Measurements from ENCODE around the gene CRACR2B. TPM values are rescaled to one million over a fixed set of nuclear protein-coding genes. Genes with fewer than 3 reads are reported as not detected.

The CRACR2B gene
- total and polyA plus RNA-seq, 2 donors from 2014 or later: 16.5 to 22.6 TPM

- DNase-seq (no peak), FAIRE-seq (no peak)
- intact Hi-C loops (cut with DNase I): no loop called here
- Histone ChIP-seq H3K4me1 (ENCODE audit: control insufficient read depth in 2 of 3, insufficient read depth in 2 of 3, low read depth in 1 of 3, low read length in 3 of 3) (peaks cover 2 to 25% (median 5%) of the 10 kb centered on the region in 3 donors), H3K27me3 (ENCODE audit: control insufficient read depth, insufficient read depth, low read length) (no peaks in the 10 kb centered on the region), H3K9ac (ENCODE audit: low read length in 3 of 3) (peak overlapping the region; percentile 30 to 98 (median 86)), H3K4me3 (ENCODE audit: low read length in 3 of 3) (peak overlapping the region; percentile 80 to 96 (median 85)), H3K9me3 (ENCODE audit: control insufficient read depth in 2 of 3, insufficient read depth in 1 of 3, low read length in 3 of 3) (no peaks in the 10 kb centered on the region), H3K27ac (ENCODE audit: low read depth in 2 of 2, low read length in 2 of 2) (peak overlapping the region; percentile 99 to 100), H3K36me3 (ENCODE audit: control insufficient read depth in 2 of 3, insufficient read depth in 3 of 3, low read length in 3 of 3) (peaks cover 6 to 14% (median 14%) of the 10 kb centered on the region in 3 donors)
- no peak for TF ChIP-seq CTCF (IDR thresholded peaks at IDR 0.05; ENCODE audit: borderline replicate concordance, extremely low read depth, insufficient read depth)
These were observed 17.6 kb upstream of the CRACR2B start for GRCh38 chr11:810040-810567.

- Histone ChIP-seq H3K27me3 (ENCODE audit: control insufficient read depth, insufficient read depth, low read length) (no peaks in the 10 kb centered on the region), H3K4me1 (ENCODE audit: control insufficient read depth in 2 of 3, insufficient read depth in 2 of 3, low read depth in 1 of 3, low read length in 3 of 3) (peaks cover 2 to 23% (median 5%) of the 10 kb centered on the region in 3 donors), H3K4me3 (ENCODE audit: low read length in 3 of 3) (peak overlapping the region in 1 of 3 donors; percentile 80), H3K9me3 (ENCODE audit: control insufficient read depth in 2 of 3, insufficient read depth in 1 of 3, low read length in 3 of 3) (no peaks in the 10 kb centered on the region), H3K36me3 (ENCODE audit: control insufficient read depth in 2 of 3, insufficient read depth in 3 of 3, low read length in 3 of 3) (peaks cover 6 to 14% (median 14%) of the 10 kb centered on the region in 3 donors), H3K27ac (ENCODE audit: low read depth in 2 of 2, low read length in 2 of 2) (no peak overlapping the region), H3K9ac (ENCODE audit: low read length in 3 of 3) (peak overlapping the region in 1 of 3 donors; percentile 86)
- no peak for FAIRE-seq
- DNase-seq: no peak
- no peak for TF ChIP-seq CTCF (IDR thresholded peaks at IDR 0.05; ENCODE audit: borderline replicate concordance, extremely low read depth, insufficient read depth)
- intact Hi-C loops (cut with DNase I): no loop called here
These were observed 16.1 kb upstream of the CRACR2B start for GRCh38 chr11:811446-812245.

GRCh38 chr11:812390-812789 is 15.3 kb upstream of the CRACR2B start:
- Histone ChIP-seq H3K27me3 (ENCODE audit: control insufficient read depth, insufficient read depth, low read length) (no peaks in the 10 kb centered on the region), H3K36me3 (ENCODE audit: control insufficient read depth in 2 of 3, insufficient read depth in 3 of 3, low read length in 3 of 3) (peaks cover 6 to 14% (median 14%) of the 10 kb centered on the region in 3 donors), H3K9ac (ENCODE audit: low read length in 3 of 3) (no peak overlapping the region), H3K4me3 (ENCODE audit: low read length in 3 of 3) (no peak overlapping the region), H3K9me3 (ENCODE audit: control insufficient read depth in 2 of 3, insufficient read depth in 1 of 3, low read length in 3 of 3) (no peaks in the 10 kb centered on the region), H3K4me1 (ENCODE audit: control insufficient read depth in 2 of 3, insufficient read depth in 2 of 3, low read depth in 1 of 3, low read length in 3 of 3) (peaks cover 2 to 23% (median 5%) of the 10 kb centered on the region in 3 donors), H3K27ac (ENCODE audit: low read depth in 2 of 2, low read length in 2 of 2) (no peak overlapping the region)
- intact Hi-C loops (cut with DNase I): no loop called here
- DNase-seq (no peak), FAIRE-seq (no peak)
- TF ChIP-seq CTCF (IDR thresholded peaks at IDR 0.05; ENCODE audit: borderline replicate concordance, extremely low read depth, insufficient read depth): no peak

All from kidney (tissue), 14 donors.